Measurements from ENCODE around the gene RFFL.

GRCh38 chr17:35057332-35057915 is 6.1 kb downstream of the RFFL start:
- TF ChIP-seq CTCF (conservative IDR thresholded peaks at IDR 0.05; ENCODE audit: low read depth, low read length): no peak
- TF ChIP-seq EZH2 (IDR thresholded peaks at IDR 0.05; ENCODE audit: low read length, unreplicated experiment): no peak

Data from PC-3 (cell line).